G401.6 (cell line): ENCODE data around the gene COP1.

Experiments
- FAIRE-seq: peaks from 2 replicates; lab custom pipeline; 2012; peaks lifted over from hg19 to GRCh38; lab: Jason Lieb, UNC

Gene COP1

DNA sequence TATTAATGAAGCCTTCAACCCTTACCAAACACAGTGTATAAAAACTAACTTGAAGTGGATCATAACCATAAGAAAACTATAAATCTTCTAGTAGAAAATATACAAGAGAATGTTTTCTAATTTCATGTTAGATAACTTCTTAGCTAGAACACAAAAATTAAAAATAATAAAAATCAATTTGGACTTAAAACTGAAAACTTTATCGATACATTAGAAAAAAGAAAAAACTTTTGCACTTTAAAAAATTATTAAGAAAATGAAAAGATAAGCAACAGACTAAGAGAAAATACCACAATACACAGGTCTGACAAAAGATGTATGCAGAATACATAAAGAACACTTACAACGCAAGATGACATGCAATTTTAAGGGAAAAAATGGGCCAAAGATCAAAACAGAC lies 8.7 kb downstream of the COP1 start:
- peak; percentile 77 for FAIRE-seq

DNA sequence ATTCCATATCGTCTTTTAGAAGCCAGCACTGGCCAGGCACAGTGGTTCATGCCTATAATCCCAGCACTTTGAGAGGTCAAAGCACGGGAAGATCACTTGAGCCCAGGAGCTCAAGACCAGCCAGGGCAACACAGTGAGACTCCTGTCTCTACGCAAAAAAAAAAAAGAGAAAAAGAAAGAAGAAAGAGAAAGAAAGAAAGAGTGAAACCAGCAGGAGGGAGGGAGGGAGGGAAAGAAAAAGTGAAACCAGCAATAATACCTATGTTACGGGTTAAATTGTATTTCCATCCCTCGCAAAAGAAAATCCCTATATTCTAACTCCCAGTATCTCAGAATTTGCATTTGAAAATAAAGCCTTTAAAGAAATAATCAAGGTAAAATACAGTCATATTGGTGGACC lies 10.4 kb downstream of the COP1 start:
- FAIRE-seq: no peak

DNA sequence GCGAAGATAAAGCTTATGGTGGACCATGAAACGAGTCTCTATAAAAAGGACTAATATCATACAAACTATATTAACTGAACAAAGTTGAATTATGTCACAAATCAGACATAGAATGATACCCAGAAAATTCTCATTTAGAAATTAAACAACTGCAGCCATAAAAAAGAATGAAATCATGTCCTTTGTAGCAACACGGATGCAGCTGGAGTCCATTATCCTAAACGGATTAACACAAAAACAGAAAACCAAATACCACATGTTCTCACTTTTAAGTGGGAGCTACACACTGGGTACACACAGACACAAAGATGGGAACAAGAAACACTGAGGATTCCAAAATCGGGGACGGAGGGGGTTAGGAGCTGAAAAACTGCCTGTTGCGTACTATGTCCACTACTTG lies 11.5 kb downstream of the COP1 start:
- FAIRE-seq: no peak

DNA sequence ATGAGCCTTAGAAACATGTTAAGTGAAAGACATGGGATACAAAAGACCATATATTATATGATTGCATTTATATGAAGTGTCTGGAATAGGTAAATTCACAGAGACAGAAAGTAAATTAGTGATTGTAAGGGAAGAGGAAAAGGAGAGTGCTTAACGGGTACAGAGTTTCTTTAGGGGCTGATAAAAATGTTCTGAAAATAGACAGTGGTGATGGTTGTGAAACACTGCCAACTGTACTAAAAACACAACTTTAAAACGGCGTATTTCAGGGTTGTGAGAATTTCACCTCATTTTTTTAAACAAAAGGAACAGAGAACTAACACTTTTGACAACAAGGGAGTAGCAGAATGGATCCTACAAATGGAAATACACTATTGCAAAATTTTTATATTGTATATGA lies 13.4 kb downstream of the COP1 start:
- FAIRE-seq: no peak

DNA sequence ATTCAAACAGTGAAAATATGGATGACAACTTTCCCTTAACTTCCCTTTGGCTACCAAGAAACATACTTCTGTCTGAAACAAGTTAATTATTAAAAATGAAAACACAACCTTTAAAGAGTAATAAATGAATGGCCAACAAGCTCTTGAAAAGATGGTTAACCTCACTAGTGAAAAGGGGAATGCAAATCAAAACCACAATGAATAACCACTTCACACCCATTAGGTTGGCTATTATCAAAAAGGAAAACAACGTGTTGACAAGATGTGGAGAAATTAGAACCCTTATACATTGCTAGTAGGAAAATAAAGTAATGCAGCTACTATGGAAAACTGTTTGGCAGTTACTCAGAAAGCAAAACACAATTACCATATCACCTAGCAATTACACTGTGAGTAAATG lies 14.1 kb downstream of the COP1 start:
- FAIRE-seq: no peak

DNA sequence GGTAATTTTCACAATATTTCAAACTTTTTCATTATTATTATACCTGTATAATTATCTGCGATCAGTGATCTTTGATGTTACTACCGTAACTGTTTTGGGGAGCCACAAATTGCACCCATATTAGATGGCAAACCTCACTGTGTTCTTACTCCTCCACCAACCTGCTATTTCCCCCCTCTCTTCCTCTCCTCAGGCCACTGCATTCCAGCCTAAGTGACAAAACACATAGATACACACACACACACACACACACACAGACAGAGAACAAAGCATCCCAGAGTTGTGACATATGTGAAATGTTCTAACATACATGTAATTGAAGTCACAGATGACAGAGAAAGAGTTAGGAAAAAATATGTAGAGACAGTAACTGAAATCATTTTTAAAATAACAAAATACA lies 18.5 kb downstream of the COP1 start:
- no peak for FAIRE-seq

DNA sequence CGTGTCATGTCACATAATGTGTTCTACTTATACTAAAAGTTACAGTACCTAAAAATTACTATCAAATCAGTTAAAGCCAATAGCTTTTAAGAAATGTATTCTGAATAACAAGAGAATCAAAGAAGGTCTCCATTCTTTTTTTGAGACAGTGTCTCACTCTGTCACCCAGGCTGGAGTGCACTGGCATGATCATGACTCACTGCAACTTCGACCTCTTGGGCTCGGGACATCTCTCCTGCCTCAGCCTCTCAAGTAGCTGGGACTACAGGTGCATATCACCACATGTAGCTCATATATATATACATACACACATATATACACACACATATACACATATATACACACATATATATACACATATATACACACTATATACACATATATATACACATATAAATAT lies 20.1 kb downstream of the COP1 start:
- FAIRE-seq: no peak

DNA sequence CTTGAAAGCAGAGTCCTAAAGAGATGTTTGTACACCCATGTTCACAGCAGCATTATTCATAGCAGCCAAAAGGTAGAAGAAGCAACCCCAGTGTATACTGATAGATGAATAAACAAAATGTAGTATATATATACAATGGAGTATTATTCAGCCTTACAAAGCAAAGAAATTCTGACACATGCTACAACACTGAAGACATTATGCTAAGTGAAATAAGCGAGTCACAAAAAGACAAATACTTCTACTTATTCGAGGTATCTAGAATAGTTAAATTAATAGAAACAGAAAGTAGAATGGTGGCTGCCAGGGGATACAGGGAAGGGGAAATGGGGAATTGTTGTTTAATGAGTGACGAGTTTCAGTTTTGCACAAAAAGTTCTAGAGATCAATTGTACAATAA lies 23.5 kb downstream of the COP1 start:
- no peak for FAIRE-seq

DNA sequence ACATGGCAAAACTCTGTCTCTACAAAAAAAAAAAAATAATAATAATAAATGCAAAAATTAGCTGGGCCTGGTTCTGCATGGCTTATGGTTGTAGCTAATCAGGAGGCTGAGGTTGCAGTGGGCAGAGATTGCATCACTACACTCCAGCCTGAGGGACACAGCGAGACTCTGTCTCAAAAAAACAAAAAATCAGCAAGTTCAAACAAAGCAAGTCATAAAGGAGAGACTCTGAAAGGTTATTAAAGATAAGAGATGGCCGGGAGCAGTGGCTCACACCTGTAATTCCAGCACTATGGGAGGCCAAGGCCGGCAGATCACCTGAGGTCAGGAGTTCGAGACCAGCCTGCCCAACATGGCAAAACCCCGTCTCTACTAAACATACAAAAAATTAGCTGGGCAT lies 28.8 kb downstream of the COP1 start:
- no peak for FAIRE-seq

DNA sequence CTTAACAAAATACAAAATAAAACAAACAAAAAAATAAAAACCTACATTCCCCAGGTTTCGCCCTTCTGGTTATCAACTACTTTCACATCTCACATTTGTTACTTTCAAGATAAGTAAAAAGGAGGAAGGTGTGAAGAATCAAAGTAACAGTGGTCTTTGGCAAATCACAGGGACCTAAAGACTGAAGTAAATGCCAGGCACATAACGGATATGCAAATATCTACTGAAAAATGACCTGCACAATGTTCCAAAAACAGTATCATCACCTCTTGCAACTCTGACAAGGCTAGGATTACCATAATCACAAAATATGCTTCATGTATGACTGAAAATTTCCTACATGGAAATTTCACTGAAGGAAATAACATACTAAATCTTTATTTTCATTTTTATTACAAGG lies 29.3 kb downstream of the COP1 start:
- no peak for FAIRE-seq

DNA sequence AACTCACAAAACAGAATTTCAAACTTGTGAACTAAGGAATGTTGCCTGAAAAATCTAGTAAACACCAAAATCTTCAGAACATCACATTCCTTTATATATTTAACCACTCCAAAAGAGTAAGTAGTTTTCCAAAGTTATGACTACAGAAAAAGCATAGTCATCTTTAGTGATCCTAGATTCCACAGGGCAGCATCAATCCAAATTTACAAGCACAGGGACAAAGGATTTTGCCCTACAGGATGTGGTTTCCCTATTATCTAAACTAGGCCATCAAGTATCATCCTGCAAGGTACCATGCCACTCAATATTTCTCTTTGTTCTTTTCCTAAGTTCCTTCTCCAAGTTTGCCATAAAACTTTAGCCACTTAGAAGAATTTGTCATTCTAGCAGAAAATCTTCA lies 33.0 kb downstream of the COP1 start:
- no peak for FAIRE-seq

DNA sequence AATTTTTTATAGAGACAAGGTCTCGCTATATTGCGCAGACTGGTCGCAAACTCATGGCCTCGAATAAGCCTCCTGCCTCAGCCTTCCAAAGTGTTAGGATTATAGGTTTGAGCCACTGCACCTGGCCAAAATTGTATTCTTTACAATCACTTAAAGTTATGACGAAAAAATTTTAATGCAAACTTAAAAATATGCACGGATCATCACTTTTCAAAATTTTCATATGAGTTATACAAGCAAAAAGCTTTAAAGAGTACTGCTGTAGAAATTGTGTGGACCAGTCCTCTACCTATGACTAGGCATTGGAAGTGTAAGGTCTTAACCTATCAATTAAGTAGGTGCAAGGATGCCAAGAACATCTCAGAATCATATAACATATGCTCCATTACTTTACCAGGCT lies 34.9 kb downstream of the COP1 start:
- no peak for FAIRE-seq

DNA sequence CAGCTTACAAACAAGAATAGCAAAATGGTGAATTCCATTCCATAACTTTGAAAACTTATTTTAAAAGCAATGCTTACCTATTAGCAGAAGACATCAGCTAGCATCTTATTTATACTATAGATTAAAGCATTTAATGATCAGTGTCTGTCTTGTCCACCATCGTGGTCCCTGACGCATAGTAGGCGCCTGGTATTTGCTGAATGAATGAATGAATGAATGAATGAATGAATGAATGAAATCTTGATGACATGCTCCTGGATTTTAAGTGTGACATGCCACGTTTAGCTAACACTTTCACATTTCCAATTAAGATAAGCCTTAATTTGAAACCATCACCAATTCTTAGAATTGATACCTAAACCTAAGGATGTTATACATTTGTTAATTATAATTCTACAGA lies 39.9 kb downstream of the COP1 start:
- no peak for FAIRE-seq

DNA sequence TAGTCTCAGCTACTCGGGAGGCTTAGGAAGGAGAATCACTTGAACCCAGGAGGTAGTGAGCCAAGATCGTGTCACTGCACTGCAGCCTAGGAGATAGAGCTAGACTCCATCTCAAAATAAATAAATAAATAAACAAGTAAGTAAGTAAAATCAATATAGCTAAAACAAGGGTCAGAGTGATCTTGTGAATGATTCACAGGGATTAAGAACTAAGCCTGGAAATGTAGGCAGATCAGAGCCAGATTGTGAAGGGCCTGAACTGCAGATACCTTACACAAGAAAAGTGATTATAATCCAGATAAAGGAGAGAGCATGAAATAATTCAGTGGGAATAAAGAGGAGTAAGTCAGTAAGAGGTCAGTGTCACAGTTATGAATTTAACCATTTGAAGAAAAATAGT lies 41.5 kb downstream of the COP1 start:
- no peak for FAIRE-seq

DNA sequence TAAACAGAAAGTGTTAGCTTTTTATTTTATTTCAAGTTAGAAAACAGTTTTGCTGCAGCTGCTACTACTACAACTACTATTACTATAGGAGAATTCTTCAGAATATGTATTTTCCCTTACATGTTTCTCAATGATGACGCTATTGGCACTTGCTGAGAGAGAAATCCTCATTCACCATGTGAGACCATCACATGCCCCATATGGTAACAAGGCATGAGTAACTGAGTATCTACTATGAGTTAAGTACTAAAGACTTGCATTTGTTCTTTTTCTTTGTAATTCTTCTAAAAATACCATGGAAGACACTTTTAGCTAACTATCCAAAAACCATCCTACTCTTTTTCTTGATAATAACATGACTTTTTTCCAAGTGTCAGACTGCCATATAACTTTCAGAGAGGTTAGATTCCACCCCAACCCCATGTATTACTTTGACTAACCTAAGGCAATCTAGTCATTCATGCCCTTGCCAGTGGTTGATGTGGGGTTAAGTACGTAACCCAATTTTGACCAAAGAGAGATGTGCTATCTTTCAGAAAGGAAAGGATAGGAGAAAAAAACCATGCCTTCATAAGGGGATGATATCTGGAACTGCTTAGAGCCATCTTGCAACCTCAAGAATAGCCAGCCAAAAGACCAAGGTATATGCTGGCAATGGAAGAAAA lies 42.9 kb downstream of the COP1 start:
- no peak for FAIRE-seq

DNA sequence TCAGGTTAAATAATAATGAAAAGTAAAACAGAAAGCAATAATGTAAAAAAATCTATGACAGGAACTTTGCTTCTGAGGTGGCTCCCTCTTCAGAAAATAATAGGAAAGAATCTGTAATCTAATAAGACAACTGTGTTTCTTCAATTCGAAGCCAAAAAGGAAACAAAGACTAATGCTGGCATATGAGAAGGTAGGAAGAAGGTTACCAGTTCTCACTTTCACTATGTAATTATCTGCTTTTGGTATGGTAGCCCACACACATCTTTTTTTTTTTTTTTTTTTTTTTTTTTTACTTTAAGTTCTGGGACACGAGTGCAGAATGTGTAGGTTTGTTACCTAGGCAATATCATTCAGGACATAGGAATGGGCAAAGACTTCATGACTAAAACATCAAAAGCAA lies 47.1 kb downstream of the COP1 start:
- FAIRE-seq: no peak

DNA sequence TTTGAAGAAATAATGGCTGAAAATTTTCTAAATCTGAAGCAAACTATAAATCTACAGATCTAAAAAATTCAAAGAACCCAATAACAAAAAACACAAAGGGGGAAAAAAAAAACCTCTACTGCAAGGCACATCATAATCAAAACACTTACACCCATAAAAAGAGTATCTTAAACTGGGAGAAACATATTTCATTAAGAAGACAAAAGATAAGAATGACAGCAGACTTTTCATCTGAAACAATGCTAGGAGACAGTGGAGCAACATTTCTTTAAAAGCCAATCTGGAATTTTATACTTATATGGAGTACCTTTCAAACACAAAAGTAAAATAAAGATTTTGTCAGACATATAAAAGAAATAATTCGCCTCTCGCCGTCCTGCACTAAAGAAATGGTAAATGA lies 49.1 kb downstream of the COP1 start:
- FAIRE-seq: no peak

DNA sequence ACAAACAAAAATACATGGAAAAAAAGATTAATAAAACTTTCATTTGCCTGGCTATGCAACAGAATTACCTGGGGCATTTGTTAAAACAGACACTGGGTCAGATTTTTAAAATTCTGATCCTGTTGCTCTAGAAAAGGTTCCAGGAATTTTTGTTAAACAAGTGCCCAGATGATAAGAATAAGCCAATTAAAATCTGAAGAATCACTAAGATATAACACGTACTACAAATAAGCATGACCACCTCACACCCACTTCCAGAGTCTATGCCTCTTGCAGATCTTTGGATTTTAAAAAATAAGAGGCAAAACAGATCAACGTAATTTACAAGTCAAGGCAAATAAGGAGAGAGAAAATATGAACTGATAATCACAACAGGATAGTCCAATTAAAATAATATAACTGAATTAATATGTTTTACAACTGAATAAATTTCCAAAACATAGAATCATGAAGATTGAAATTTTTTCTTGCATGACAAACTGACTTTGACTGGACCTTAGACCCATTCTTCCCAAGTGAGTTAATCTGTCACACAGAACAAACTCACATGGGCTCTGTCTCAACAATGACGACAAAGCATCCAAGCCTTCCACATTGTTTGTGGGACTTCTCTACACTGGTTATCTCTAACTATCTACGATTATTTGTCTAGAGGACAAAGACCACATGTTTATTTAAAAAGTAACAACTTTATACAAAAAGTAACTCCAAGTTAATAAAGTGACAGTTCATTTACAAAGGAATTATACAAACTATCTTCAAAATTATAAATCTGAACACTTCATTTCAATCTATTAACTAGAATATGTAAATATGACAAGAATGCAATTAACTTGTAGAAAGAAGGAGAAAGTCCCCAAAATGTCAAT lies 56.9 kb downstream of the COP1 start:
- no peak for FAIRE-seq

DNA sequence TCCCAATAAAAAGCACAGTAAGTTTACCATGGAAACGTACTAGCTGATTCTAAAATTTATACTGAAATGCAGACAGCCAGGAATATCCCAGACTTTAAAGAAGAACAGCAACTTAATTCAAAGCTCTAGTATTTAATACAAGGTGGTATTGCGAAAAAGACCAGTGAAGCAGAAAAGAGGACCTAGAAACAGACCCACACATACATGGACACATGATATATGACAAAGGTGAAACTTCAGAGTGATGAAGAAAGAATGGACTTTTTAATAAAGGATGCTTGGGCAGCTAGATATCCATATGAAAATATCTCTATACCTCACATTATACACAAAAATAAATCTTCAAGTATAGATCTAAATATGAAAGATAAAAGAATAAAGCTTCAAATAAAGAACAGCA lies 62.6 kb downstream of the COP1 start:
- no peak for FAIRE-seq

DNA sequence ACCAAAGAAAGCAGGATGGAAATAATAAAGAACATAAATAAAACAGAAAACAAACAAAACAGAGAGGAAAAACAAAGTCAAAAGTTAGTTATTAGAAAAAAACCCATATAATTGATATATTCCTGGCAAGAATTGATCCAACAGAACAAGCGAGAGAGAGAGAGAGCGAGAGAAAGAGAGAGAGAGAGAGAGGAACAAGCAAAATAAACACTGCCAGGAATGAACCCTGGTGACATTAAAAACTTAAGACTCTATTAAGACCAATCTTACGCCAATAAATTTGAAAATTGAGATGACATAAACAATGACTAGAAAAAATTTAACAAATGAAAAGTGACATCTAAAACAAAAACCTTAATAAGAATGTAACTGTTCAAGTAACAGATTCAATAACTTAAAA lies 64.1 kb downstream of the COP1 start:
- FAIRE-seq: peak; percentile 66

DNA sequence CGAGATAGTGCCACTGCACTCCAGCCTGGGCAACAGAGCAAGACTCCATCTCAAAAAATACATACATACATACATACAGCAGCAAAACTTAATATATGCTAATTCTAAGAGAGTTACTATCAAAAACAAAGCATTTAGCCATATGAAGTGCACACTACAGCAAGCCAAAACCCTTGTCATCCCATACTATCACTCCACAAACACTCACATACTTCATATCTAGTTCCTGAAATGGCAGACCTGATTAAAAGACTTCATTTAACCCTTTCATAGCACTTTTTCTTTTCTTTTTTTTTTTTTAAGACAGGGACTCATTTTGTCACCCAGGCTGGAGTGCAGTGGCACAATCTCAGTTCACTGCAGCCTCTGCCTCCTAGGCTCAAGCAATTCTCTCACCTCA lies 65.6 kb downstream of the COP1 start:
- FAIRE-seq: no peak

DNA sequence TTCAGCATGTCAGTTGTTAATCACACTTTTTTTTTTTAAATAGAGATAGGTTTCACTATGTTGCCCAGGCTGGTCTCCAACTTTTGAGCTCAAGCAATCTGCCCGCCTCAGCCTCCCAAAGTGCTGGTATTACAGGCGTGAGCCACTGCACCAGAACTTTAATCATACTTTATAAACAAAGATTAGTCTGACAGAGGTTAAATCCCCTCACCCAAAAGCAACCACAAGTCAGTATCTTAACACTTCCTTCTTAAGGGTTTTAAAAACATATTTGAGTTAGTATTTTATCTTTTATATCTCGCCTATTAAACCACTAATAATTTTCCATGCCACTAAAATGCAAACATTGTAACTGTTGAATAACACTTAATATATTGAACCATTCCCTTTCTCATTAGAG lies 70.2 kb downstream of the COP1 start:
- no peak for FAIRE-seq

DNA sequence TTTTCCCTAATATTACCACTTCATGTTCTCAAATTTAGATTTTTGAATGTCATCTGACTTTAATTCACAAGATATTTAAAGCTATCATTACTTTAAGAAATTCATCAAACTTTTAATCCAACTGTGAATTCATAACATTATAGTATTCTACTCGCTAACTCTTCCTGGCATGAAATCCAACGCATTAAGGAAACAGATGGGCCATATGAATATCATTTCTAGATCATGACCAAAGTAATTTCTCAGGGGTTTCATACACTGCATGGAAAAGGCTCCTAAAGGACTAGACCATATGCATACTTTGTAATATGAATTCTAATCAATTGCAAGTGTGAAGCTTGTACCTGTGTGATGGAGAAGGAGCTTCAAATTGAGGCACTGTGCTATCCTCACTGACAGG lies 72.4 kb downstream of the COP1 start:
- FAIRE-seq: no peak

DNA sequence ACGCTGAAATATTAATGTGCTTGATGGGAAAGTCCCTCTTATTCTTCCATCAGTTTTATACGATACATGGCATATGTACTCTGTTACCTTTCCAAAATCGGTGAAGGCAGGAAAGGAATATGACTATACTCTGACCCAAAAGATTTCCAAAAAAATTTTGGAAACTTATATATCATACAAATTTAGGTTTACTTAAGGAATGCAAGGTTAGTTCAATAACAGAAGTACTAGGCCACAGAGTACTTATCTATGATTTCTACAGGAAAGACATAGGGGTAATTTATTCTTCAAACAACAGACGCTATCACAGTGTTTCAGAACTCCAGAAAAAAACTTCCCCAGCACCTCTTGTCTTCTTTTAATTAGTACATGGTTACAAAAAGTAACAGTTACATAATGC lies 84.8 kb downstream of the COP1 start:
- no peak for FAIRE-seq
